BJ (cell line): ENCODE measurements around the gene NRSN1. TPM values are rescaled to one million over a fixed set of nuclear protein-coding genes. Genes with fewer than 3 reads are reported as not detected.

Experiments used
- CTCF ChIA-PET: fragments of 350-600 bp; formaldehyde crosslinking; extraction: SDS; loops from one replicate; lab custom pipeline; 2021; ENCODE audit warnings: antibody characterized with exemption, inconsistent platforms; lab: Yijun Ruan, JAX
- POLR2A ChIA-PET: fragments of 300-600 bp; sonication (Branson Sonifier 250); formaldehyde crosslinking; extraction: SDS; loops from one replicate; lab custom pipeline; 2021; ENCODE audit warnings: antibody characterized with exemption; lab: Charles Lee
- DNase-seq: peaks from one replicate; pipeline ENCODE4 v3.0.0-alpha.2; 2011; ENCODE audit warnings: low read depth
- H3K27me3 ChIP-seq: 2 replicates; pipeline ENCODE4 v1.6.0; 2011; ENCODE audit warnings: low read length; ENCODE audit not compliant: control insufficient read depth, insufficient read depth
- H3K36me3 ChIP-seq: 2 replicates; pipeline ENCODE4 v1.5.1; 2011; ENCODE audit warnings: low read length; ENCODE audit not compliant: control insufficient read depth, insufficient read depth
- H3K4me3 ChIP-seq: 2 replicates; pipeline ENCODE4 v1.5.1; 2011; ENCODE audit warnings: low read depth, mild to moderate bottlenecking, control low read depth, low read length
- CTCF ChIP-seq: IDR thresholded peaks from 2 replicates; pipeline ENCODE4 v1.5.1; 2011; ENCODE audit warnings: low read depth, mild to moderate bottlenecking, control low read depth, inconsistent platforms, low read length, moderate library complexity; ENCODE audit not compliant: insufficient read depth
- polyA plus RNA-seq: library from polyadenylated mRNA; depleted of rRNA; stranded (reverse); fragments of >200 nt; gene quantifications from 2 replicates; pipeline ENCODE4 v1.2.3, GENCODE V29; 2011

Gene NRSN1
- polyA plus RNA-seq, 1 experiment, result not detected

DNA sequence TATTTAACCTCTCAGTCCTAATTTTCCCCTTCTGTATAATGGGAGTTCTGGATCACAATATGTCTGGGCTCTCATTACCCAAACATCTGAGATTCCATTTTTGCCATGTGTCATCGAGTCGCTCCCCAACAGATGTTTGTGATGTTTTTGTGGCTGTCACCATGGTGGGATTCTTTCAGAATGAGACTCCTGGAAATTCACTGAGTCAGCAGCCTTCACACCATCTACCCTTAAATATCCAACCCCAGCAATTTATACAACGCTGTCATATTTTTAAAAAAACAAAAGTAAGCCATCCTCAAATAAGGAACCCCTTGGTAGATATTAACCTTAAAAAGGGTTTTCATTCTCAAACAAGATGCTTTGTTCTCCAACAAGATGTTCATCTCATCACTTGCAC is 20.9 kb downstream of the NRSN1 start:
- no peak for TF ChIP-seq CTCF
- Histone ChIP-seq H3K36me3 (no peaks in the 10 kb centered on the region), H3K4me3 (no peak overlapping the region), H3K27me3 (no peaks in the 10 kb centered on the region)
- ChIA-PET POLR2A (no interaction called here), CTCF (no interaction called here)
- DNase-seq, result no peak

DNA sequence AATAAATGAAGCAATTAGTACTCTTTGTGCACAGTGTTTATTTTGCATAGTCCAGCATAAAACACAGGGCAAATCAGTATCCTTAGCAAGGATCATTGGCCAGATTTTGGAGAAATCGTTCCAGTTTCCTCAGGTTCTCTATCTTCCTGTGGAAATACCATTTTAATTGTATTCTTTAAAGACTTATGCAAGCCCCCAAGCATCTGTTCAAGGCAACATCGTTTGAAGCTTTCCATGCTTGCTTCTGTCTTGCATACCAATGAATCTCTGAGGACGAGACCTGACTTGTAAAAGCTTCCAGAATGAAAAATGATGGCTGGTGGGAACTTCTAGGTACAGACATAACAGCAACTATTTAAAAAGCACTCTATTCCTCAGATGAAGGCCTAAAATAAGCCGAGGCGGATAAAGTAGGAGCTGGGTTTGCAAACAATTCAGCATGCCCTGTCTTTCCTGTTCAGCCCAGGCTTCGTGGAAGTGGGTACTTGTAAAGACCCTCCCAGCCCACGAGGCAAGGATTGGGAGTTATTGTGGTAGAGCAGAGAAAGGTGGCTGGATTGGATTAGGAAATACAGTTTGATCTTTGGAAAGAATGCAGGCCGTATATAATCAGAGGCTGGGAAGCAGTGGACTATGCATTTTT is 21.6 kb downstream of the NRSN1 start:
- ChIA-PET POLR2A (no interaction called here), CTCF (interaction anchor here (0.9 kb wide), 1 partner anchor 17 kb away, joined by 3 read pairs; no protein-coding TSS in a partner anchor)
- Histone ChIP-seq H3K36me3 (no peaks in the 10 kb centered on the region), H3K27me3 (no peaks in the 10 kb centered on the region), H3K4me3 (no peak overlapping the region)
- DNase-seq, result no peak
- TF ChIP-seq CTCF, result no peak

DNA sequence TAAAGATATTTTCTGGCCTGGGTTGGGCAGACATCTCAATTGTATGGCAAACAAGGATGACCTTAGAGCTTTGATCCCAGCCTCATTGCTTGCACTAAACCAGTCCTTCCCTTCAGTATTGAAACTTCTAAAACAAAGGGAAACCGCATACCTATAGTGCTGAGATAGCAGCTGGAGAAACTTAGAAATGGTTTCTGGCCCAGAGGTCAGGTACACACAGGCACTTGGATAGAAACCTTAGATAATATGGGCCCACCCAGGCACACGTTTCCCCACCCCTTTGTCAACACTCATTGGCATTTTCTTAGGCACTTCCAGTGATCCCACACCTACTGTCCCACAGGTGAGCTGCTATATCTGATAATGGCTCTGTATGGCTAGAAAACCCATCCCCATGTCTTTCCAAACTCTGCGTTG is 22.1 kb downstream of the NRSN1 start:
- no peak for DNase-seq
- H3K4me3 ChIP-seq, result no peak overlapping the region
- H3K36me3 ChIP-seq, result no peaks in the 10 kb centered on the region
- ChIA-PET POLR2A (no interaction called here), CTCF (interaction anchor here (0.9 kb wide), 1 partner anchor 18 kb away, joined by 3 read pairs; no protein-coding TSS in a partner anchor)
- no peak for TF ChIP-seq CTCF
- H3K27me3 ChIP-seq, result no peaks in the 10 kb centered on the region

DNA sequence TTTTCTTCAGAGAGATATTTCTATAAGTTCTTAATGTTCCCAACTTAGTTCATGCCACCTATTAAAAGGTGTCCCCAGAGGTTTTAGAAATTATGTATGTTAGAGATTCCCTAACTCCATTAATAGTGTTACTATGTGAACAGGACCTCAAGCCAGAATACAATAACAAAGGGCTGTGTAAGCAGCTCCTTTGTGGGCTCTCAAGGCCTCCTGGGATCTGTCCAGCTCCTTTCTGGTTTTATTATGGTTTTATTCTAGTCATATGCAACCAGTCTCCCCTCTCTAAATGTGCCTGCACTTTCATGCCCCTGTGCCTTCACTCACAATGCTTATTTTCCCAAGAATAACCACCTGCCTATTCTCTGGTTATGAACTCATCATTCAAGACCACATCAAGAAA is 22.7 kb downstream of the NRSN1 start:
- no peaks in the 10 kb centered on the region for H3K27me3 ChIP-seq
- no peak overlapping the region for H3K4me3 ChIP-seq
- TF ChIP-seq CTCF, result no peak
- no peaks in the 10 kb centered on the region for H3K36me3 ChIP-seq
- DNase-seq, result no peak
- POLR2A ChIA-PET, result no interaction called here
- CTCF ChIA-PET, result no interaction called here

DNA sequence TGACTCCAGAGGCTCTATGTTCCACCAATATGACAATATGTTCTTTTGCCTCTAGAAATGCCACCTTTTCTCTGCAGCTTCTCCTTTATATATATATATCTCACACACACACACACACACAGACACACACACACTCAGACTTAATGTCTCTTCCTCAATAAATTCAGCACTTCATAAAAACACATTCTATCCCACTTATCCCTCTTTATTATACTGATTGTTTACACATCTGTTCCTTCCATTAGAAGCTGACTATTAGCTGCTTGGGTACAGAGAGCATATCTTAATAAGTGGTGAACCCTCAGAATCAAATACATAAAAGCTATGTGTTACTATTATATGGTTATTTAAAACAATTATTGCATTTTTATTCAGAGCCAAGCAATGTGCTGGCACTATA is 23.3 kb downstream of the NRSN1 start:
- Histone ChIP-seq H3K4me3 (no peak overlapping the region), H3K27me3 (no peaks in the 10 kb centered on the region), H3K36me3 (no peaks in the 10 kb centered on the region)
- CTCF ChIA-PET, result no interaction called here
- no peak for TF ChIP-seq CTCF
- POLR2A ChIA-PET, result no interaction called here
- DNase-seq, result no peak
